HG03060 (cell line): ENCODE measurements around the gene PRR3.
A peak's percentile ranks its signal among the peaks of the same experiment; 100 is the strongest.
"Not testable (repeated sequence)": the region's sequence is repeated elsewhere in the genome, so short reads cannot be mapped to it uniquely, and the experiment has no call there.

Experiments used
- ATAC-seq: cut with Tn5 transposase; IDR thresholded peaks from one replicate; pipeline ENCODE4 v1.9.1; 2021; ENCODE audit warnings: low read depth, moderate number of reproducible peaks; ENCODE audit not compliant: unreplicated experiment

Gene PRR3

GRCh38 chr6:30570263-30570662 is 13.2 kb downstream of the PRR3 start:
- ATAC-seq = no peak

GRCh38 chr6:30570740-30571074 is 13.6 kb downstream of the PRR3 start:
- ATAC-seq = peak; percentile 10

GRCh38 chr6:30571075-30571761 is 14.1 kb downstream of the PRR3 start, which contains the start of gene ABCF1:
Gene ABCF1, plus strand, starts transcription at chr6:30571442. Its CDS starts 46 bp downstream, at chr6:30571488.
- ATAC-seq = peak; percentile 87

- ATAC-seq = no peak
Observed at GRCh38 chr6:30571762-30572082, 14.6 kb downstream of the PRR3 start.

GRCh38 chr6:30572148-30572547 is 15.1 kb downstream of the PRR3 start:
- no peak for ATAC-seq

GRCh38 chr6:30573113-30573512 is 16.0 kb downstream of the PRR3 start:
- no peak for ATAC-seq

- no peak for ATAC-seq
Observed at GRCh38 chr6:30578051-30578450, 21.0 kb downstream of the PRR3 start.

- ATAC-seq = no peak
Observed at GRCh38 chr6:30583921-30584320, 26.8 kb downstream of the PRR3 start.

- ATAC-seq = no peak
Observed at GRCh38 chr6:30589754-30590358, 32.8 kb downstream of the PRR3 start.

- ATAC-seq = no peak
Observed at GRCh38 chr6:30590509-30590908, 33.4 kb downstream of the PRR3 start.

GRCh38 chr6:30591008-30591407 is 33.9 kb downstream of the PRR3 start:
- ATAC-seq = no peak

GRCh38 chr6:30592287-30592686 is 35.2 kb downstream of the PRR3 start:
- no peak for ATAC-seq

GRCh38 chr6:30597315-30598144 is 40.4 kb downstream of the PRR3 start:
- not testable (repeated sequence) for ATAC-seq

- no peak for ATAC-seq
Observed at GRCh38 chr6:30598912-30599624, 42.0 kb downstream of the PRR3 start.

- no peak for ATAC-seq
Observed at GRCh38 chr6:30599625-30600324, 42.7 kb downstream of the PRR3 start.

GRCh38 chr6:30600451-30600961 is 43.4 kb downstream of the PRR3 start:
- ATAC-seq = no peak

- ATAC-seq = no peak
Observed at GRCh38 chr6:30601436-30601814, 44.3 kb downstream of the PRR3 start.

GRCh38 chr6:30601815-30602641 is 44.9 kb downstream of the PRR3 start:
- ATAC-seq = no peak

GRCh38 chr6:30603961-30604360 is 46.9 kb downstream of the PRR3 start:
- no peak for ATAC-seq
